SK-N-SH treated with all-trans-retinoic acid at 6 μM for 48 hours (cell line): Measurements from ENCODE around the gene EHD4.

Source experiments
- ISL1 ChIP-seq: fragments of 250-450 bp; sonication (Bioruptor Pico); IDR thresholded peaks from 2 replicates; pipeline ENCODE4 v2.1.2; 2022; ENCODE audit warnings: mild to moderate bottlenecking, moderate library complexity
- OSR1 ChIP-seq: fragments of 250-450 bp; sonication (Bioruptor Pico); IDR thresholded peaks from 2 replicates; pipeline ENCODE4 v1.8.0; 2022; ENCODE audit warnings: moderate library complexity, mild to moderate bottlenecking, inconsistent platforms
- PPARA ChIP-seq: fragments of 250-450 bp; sonication (Bioruptor Pico); IDR thresholded peaks from 2 replicates; pipeline ENCODE4 v1.5.0; 2020; ENCODE audit warnings: mild to moderate bottlenecking, borderline replicate concordance
- TCF4 ChIP-seq: fragments of 250-450 bp; sonication (Bioruptor Pico); IDR thresholded peaks from 2 replicates; pipeline ENCODE4 v1.8.0; 2021; ENCODE audit warnings: mild to moderate bottlenecking, moderate library complexity, borderline replicate concordance
- TOX ChIP-seq: fragments of 250-450 bp; sonication (Bioruptor Pico); IDR thresholded peaks from 2 replicates; pipeline ENCODE4 v1.8.0; 2021; ENCODE audit warnings: mild to moderate bottlenecking, moderate library complexity, borderline replicate concordance
- ZFP3 ChIP-seq: fragments of 250-450 bp; sonication (Bioruptor Pico); IDR thresholded peaks from 2 replicates; pipeline ENCODE4 v1.5.0; 2020; ENCODE audit warnings: mild to moderate bottlenecking, moderate library complexity
- ZFP30 ChIP-seq: fragments of 450-650 bp; formaldehyde crosslinking; IDR thresholded peaks from 2 replicates; pipeline ENCODE4 v1.5.0; 2022; ENCODE audit warnings: mild to moderate bottlenecking, moderate library complexity
- ZNF565 ChIP-seq: fragments of 450-650 bp; formaldehyde crosslinking; conservative IDR thresholded peaks from 2 replicates; pipeline ENCODE4 v1.5.0; 2020; ENCODE audit warnings: low read depth, mild to moderate bottlenecking, moderate library complexity
- TF ChIP-seq, protein P1 (sequence below): fragments of 250-450 bp; sonication (Bioruptor Pico); IDR thresholded peaks from 2 replicates; pipeline ENCODE4 v1.8.0; 2020; ENCODE audit warnings: mild to moderate bottlenecking, moderate library complexity, borderline replicate concordance
- TF ChIP-seq, protein P2 (sequence below): fragments of 250-450 bp; sonication (Bioruptor Pico); IDR thresholded peaks from 2 replicates; pipeline ENCODE4 v1.5.1; 2021; ENCODE audit warnings: mild to moderate bottlenecking, moderate library complexity
- TF ChIP-seq, protein P3 (sequence below): fragments of 250-450 bp; sonication (Bioruptor Pico); IDR thresholded peaks from 2 replicates; pipeline ENCODE4 v1.5.0; 2020; ENCODE audit warnings: mild to moderate bottlenecking, moderate library complexity

DNA sequence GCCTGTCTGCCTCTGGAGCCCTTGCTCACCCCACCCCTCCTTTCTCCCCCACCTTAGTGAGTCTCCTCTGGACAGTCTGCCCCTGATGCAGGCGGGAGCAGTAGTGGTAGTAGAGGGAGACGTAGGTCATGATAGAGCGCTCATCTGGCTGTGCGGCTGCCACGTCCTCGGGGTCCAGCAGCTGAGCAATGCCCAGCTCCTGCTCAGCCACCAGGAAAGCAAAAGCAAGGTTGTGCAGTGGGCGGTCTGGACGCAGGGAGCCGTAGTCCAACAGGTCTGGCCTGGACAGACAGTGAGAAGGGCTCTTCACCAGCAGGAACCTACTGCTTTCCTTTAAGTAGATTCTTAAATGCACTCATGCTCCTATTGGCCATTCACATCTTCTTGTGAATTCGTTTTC lies 85.2 kb downstream of the EHD4 start:
- no peak for TF ChIP-seq PPARA (CRISPR knock-in tag)
- TF ChIP-seq ZFP3 (CRISPR knock-in tag), result no peak
- TF ChIP-seq ZFP30, result no peak
- TF ChIP-seq, protein P1, sequence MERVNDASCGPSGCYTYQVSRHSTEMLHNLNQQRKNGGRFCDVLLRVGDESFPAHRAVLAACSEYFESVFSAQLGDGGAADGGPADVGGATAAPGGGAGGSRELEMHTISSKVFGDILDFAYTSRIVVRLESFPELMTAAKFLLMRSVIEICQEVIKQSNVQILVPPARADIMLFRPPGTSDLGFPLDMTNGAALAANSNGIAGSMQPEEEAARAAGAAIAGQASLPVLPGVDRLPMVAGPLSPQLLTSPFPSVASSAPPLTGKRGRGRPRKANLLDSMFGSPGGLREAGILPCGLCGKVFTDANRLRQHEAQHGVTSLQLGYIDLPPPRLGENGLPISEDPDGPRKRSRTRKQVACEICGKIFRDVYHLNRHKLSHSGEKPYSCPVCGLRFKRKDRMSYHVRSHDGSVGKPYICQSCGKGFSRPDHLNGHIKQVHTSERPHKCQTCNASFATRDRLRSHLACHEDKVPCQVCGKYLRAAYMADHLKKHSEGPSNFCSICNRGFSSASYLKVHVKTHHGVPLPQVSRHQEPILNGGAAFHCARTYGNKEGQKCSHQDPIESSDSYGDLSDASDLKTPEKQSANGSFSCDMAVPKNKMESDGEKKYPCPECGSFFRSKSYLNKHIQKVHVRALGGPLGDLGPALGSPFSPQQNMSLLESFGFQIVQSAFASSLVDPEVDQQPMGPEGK, result no peak
- TF ChIP-seq, protein P2, sequence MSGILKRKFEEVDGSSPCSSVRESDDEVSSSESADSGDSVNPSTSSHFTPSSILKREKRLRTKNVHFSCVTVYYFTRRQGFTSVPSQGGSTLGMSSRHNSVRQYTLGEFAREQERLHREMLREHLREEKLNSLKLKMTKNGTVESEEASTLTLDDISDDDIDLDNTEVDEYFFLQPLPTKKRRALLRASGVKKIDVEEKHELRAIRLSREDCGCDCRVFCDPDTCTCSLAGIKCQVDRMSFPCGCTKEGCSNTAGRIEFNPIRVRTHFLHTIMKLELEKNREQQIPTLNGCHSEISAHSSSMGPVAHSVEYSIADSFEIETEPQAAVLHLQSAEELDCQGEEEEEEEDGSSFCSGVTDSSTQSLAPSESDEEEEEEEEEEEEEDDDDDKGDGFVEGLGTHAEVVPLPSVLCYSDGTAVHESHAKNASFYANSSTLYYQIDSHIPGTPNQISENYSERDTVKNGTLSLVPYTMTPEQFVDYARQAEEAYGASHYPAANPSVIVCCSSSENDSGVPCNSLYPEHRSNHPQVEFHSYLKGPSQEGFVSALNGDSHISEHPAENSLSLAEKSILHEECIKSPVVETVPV (CRISPR knock-in tag), result no peak
- TF ChIP-seq, protein P3, sequence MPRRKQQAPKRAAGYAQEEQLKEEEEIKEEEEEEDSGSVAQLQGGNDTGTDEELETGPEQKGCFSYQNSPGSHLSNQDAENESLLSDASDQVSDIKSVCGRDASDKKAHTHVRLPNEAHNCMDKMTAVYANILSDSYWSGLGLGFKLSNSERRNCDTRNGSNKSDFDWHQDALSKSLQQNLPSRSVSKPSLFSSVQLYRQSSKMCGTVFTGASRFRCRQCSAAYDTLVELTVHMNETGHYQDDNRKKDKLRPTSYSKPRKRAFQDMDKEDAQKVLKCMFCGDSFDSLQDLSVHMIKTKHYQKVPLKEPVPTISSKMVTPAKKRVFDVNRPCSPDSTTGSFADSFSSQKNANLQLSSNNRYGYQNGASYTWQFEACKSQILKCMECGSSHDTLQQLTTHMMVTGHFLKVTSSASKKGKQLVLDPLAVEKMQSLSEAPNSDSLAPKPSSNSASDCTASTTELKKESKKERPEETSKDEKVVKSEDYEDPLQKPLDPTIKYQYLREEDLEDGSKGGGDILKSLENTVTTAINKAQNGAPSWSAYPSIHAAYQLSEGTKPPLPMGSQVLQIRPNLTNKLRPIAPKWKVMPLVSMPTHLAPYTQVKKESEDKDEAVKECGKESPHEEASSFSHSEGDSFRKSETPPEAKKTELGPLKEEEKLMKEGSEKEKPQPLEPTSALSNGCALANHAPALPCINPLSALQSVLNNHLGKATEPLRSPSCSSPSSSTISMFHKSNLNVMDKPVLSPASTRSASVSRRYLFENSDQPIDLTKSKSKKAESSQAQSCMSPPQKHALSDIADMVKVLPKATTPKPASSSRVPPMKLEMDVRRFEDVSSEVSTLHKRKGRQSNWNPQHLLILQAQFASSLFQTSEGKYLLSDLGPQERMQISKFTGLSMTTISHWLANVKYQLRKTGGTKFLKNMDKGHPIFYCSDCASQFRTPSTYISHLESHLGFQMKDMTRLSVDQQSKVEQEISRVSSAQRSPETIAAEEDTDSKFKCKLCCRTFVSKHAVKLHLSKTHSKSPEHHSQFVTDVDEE, result no peak
- no peak for TF ChIP-seq OSR1 (CRISPR knock-in tag)
- TF ChIP-seq TCF4, result no peak
- TF ChIP-seq ISL1 (CRISPR knock-in tag), result no peak
- TF ChIP-seq ZNF565 (CRISPR knock-in tag), result no peak
- TF ChIP-seq TOX (CRISPR knock-in tag), result no peak
